SU-DHL-6 (cell line): ENCODE results near the gene NET1.

Experiments used
- H2AFZ ChIP-seq: fragments of 200-600 bp; sonication (generic); 2 replicates; pipeline ENCODE4 v1.6.1; 2014; ENCODE audit warnings: low read depth, mild to moderate bottlenecking, moderate library complexity, mixed read lengths, antibody characterized with exemption, low read length; ENCODE audit not compliant: severe bottlenecking
- H3F3A ChIP-seq: fragments of 200-600 bp; shearing (Covaris generic); 2 replicates; pipeline ENCODE4 v1.6.0; 2016; ENCODE audit warnings: antibody characterized with exemption, mild to moderate bottlenecking; ENCODE audit not compliant: insufficient read depth
- H3K27ac ChIP-seq: fragments of 200-600 bp; sonication (generic); 2 replicates; pipeline ENCODE4 v1.5.1; 2016; ENCODE audit warnings: low read depth, mild to moderate bottlenecking, low read length, moderate library complexity, mixed read lengths
- H3K27me3 ChIP-seq: fragments of 200-600 bp; sonication (generic), shearing (Covaris generic); 2 replicates; pipeline ENCODE4 v1.6.0; 2014; ENCODE audit warnings: mild to moderate bottlenecking, low read length
- H3K36me3 ChIP-seq: fragments of 200-600 bp; sonication (generic); 2 replicates; pipeline ENCODE4 v1.6.1; 2014; ENCODE audit warnings: mild to moderate bottlenecking, low read length, mixed read lengths
- H3K4me2 ChIP-seq: fragments of 300-600, 200-600 bp; shearing (Covaris generic), sonication (generic); 2 replicates; pipeline ENCODE4 v1.6.0; 2014; ENCODE audit warnings: low read length, low read depth, mild to moderate bottlenecking; ENCODE audit not compliant: poor library complexity, severe bottlenecking
- H3K4me3 ChIP-seq: fragments of 200-600 bp; sonication (generic); 2 replicates; pipeline ENCODE4 v1.5.1; 2014; ENCODE audit warnings: antibody characterized with exemption, low read length, mild to moderate bottlenecking, mixed read lengths; ENCODE audit not compliant: insufficient read depth, poor library complexity, severe bottlenecking
- H3K79me2 ChIP-seq: fragments of 200-600 bp; sonication (generic); 2 replicates; pipeline ENCODE4 v1.6.1; 2014; ENCODE audit warnings: mild to moderate bottlenecking, low read length, moderate library complexity; ENCODE audit not compliant: insufficient read depth
- H3K9ac ChIP-seq: fragments of 200-600 bp; sonication (generic); 2 replicates; pipeline ENCODE4 v1.7.0; 2014; ENCODE audit warnings: mild to moderate bottlenecking, low read length
- H3K9me2 ChIP-seq: fragments of 200-600 bp; sonication (generic); replicated peaks from 2 replicates; pipeline ENCODE4 v1.6.1; 2014; ENCODE audit warnings: low read length; ENCODE audit not compliant: insufficient read depth
- H3K9me3 ChIP-seq: fragments of 200-600 bp; sonication (generic); 2 replicates; pipeline ENCODE4 v1.6.1; 2014; ENCODE audit warnings: low read length, mixed read lengths; ENCODE audit not compliant: insufficient read depth
- H4K20me1 ChIP-seq: fragments of 200-600 bp; sonication (generic); 2 replicates; pipeline ENCODE4 v1.6.1; 2014; ENCODE audit warnings: low read depth, mild to moderate bottlenecking, antibody characterized with exemption, low read length, moderate library complexity, mixed read lengths
- CTCF ChIP-seq: fragments of 200-600 bp; sonication (generic); IDR thresholded peaks from one replicate; pipeline ENCODE4 v1.5.1; 2017; ENCODE audit warnings: antibody characterized with exemption, mild to moderate bottlenecking, low read length, moderate library complexity; ENCODE audit not compliant: insufficient read depth, poor library complexity, severe bottlenecking
- EZH2phosphoT487 ChIP-seq: fragments of 200-600 bp; sonication (generic), shearing (Covaris generic); conservative IDR thresholded peaks from 2 replicates; pipeline ENCODE4 v1.6.1; 2018; ENCODE audit warnings: mild to moderate bottlenecking, antibody characterized with exemption, low read length, moderate library complexity, mixed read lengths

Gene NET1

GRCh38 chr10:5442065-5442989 lies 30.0 kb downstream of the NET1 start:
- Histone ChIP-seq H3K4me2 (no peak overlapping the region), H3F3A (peaks cover 23% of the 10 kb centered on the region), H3K9ac (no peak overlapping the region), H3K4me3 (no peak overlapping the region), H3K9me3 (no peaks in the 10 kb centered on the region), H4K20me1 (0 out of 2 replicates have a peak, but pooled peaks cover 2% of the 10 kb centered on the region), H3K79me2 (peaks cover 8% of the 10 kb centered on the region; the same call in 1 of the 2 replicates), H2AFZ (no peak overlapping the region), H3K27ac (no peak overlapping the region), H3K36me3 (peaks cover 6% of the 10 kb centered on the region; the same call in 1 of the 2 replicates), H3K27me3 (no peaks in the 10 kb centered on the region), H3K9me2 (no peaks in the 10 kb centered on the region)
- no peak for TF ChIP-seq EZH2phosphoT487
- TF ChIP-seq CTCF = peak; percentile 59

GRCh38 chr10:5442990-5443370 lies 30.6 kb downstream of the NET1 start:
- TF ChIP-seq EZH2phosphoT487 = no peak
- no peak for TF ChIP-seq CTCF
- peaks cover 15% of the 10 kb centered on the region for H3K79me2 ChIP-seq
- H3K27ac ChIP-seq = no peak overlapping the region

GRCh38 chr10:5443429-5443828 lies 31.1 kb downstream of the NET1 start:
- Histone ChIP-seq H3K79me2 (peaks cover 19% of the 10 kb centered on the region), H4K20me1 (no peaks in the 10 kb centered on the region), H3F3A (peaks cover 24% of the 10 kb centered on the region), H3K27me3 (no peaks in the 10 kb centered on the region), H3K4me2 (peak overlapping the region; percentile 11), H3K9ac (no peak overlapping the region), H3K4me3 (no peak overlapping the region), H3K36me3 (0 out of 2 replicates have a peak, but pooled peaks cover 5% of the 10 kb centered on the region), H2AFZ (no peak overlapping the region), H3K9me2 (no peaks in the 10 kb centered on the region), H3K27ac (no peak overlapping the region), H3K9me3 (no peaks in the 10 kb centered on the region)
- no peak for TF ChIP-seq CTCF
- no peak for TF ChIP-seq EZH2phosphoT487

More at GRCh38 chr10:5442990-5443370, 30.6 kb downstream of the NET1 start:
- no peaks in the 10 kb centered on the region for H4K20me1 ChIP-seq
- no peak overlapping the region for H2AFZ ChIP-seq
- H3K4me3 ChIP-seq = no peak overlapping the region
- peak overlapping the region; percentile 11 for H3K4me2 ChIP-seq
- H3K9ac ChIP-seq = no peak overlapping the region
- H3K9me3 ChIP-seq = no peaks in the 10 kb centered on the region
- no peaks in the 10 kb centered on the region for H3K9me2 ChIP-seq
- H3F3A ChIP-seq = peaks cover 24% of the 10 kb centered on the region
- H3K36me3 ChIP-seq = peaks cover 5% of the 10 kb centered on the region; the same call in 1 of the 2 replicates
- no peaks in the 10 kb centered on the region for H3K27me3 ChIP-seq
